Measurements from ENCODE around the gene YBX2.

Gene YBX2

DNA sequence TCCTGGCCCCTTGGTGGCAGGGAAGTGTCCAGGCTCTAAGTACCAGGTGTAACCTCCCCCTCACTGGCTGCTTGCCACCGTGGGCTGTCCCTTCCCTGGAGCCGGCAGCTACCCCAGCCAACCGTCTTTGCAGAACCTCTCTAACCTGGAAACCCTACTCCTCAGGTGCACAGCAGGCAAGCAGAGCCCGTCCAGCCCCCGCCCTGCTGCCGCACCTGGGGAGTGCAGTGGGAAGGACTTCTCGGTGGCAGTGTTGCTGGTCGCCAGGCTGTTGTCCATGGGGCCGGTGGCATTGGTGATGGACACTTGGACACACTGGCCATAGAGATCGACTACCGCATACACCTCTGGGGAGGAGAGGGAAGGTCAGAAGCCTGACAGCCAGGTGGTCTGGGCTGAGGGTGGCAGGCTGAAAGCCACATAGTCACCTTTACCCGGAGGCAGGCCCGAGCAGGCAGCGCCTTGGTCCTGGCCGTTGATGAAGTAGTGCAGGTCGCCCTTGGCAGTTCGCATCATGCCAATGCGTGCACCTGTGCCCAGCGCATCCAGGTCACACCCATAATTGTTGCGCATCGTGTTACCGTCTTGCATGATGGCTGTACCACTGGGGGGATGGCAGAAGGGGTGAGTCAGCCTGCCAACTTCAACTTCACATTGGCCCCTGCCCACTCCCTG, 28.2 kb upstream of the YBX2 start:
- DNase-seq = no peak

GRCh38 chr17:7321466-7321865, 27.0 kb upstream of the YBX2 start:
- DNase-seq = no peak

- no peak for DNase-seq
These were observed 23.9 kb upstream of the YBX2 start for GRCh38 chr17:7318121-7318860.

- DNase-seq = no peak
These were observed 22.8 kb upstream of the YBX2 start for GRCh38 chr17:7317161-7317803.

DNA sequence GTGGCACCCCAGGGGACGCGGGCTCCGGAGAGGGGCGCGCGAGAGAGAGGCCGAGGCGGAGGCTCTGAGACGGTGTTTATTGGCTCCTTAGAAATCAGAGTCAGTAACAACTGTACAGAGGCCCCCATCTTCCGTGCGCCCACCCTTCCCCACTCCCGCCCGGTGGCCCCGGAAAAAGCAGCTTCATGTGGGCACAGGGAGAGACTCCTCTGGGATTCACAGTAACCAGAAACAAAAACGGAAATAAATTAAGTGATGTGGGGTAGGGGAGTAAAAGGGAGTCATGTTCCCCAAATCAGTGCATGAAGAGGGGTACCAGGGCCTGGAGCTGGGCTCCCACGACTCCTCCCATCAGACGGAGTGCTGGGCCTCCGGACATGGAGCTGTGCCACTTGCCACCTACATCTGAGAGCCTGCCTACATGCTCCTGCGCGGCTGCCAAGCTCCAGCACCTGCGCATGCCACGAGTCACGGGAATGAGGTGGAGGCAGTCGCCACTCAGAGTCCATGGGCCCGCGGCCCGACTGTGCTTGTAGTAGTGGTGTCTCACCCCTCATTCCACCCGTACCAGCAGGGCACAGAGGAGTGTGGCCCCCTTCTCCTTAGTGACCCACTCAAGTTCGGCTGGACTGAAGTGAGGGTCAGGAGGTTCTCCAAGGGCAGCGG, 21.3 kb upstream of the YBX2 start:
- DNase-seq = no peak

DNA sequence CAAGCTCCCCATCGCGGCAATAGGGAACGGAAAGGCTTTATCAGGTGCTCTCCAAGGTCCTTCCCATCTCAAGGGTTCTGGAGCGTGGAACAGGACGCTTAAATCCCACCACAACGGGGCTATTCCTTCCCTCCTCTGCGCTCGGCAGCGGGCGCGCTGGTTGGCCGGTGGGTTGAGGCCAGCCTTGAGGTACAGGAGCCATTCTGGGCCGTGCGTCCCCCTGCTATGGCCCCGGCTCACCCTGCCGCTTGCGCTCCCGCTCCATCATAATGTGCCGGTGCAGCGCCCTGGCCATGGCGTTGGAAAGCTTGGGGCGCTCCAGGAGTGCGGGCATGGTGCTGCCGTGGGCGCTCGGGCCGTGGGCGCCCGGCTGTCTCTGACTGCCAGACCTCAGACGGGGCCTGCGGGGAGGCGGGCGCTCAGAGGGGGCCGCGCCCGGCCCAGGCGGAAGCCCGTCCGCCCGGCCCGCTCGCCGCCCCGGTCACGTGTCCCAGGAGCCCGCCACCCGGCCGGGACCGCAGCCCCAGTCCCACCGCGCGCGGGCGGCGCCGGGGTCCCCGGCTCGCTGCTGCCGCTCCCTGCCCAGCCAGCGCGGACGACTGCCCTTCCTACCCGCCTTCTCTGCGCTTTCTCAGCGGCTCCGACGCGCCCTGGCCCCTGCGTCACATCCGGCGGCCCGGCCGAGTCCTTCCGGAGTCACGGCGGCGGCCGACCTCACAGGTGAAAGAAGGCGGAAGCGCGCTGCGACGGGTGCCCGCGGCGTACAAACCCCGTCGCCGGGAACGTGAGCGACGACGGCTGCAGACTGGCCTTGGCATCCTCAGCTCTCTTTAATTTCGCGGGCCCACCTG, 20.5 kb upstream of the YBX2 start, which contains the start of gene GPS2:
Gene GPS2, minus strand, starts transcription at position 642 of the 851 bp plus-strand sequence. Its CDS starts 308 bp downstream, at position 334.
- peak; percentile 94 for DNase-seq

DNA sequence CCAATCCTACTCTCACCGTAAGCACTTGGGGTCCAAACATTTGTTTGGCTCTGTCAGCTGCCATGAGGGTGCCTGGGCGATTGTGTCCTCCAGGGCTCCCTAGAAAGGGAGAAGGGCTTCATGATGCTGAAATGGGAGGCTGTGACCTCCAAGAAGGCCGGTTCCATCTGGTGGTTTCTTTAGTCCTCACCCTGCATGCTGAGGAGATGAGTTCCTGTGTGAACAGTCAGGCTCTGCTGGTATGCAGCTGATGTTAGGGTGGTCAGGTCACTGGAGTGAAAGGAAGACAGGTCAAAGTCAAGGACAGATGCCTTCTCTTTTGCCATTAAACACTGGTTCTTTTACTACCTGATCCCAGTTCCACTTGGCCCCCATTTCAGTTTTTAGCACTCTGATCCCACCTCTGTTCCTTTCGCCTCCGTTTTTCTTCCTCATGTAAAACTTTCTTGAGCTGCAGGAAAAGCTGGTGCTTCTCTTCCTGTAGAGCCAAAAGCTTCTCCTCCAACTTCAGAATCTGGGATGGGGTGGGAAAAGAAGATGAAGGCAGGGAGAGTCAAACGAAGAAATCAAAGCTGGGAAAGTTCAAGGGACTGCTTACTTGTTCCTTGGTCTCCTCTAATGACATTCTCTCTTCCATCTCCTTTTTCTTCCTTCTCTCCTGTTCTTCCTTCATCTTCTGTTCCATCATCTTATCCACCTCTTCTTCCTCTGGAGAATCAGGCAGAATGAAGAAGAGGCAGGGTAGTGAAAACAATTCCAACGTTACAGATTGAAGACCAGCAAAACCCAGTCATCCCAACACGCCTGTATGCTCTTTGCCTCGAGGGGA, 19.7 kb upstream of the YBX2 start:
- no peak for DNase-seq

GRCh38 chr17:7313088-7313889, 18.9 kb upstream of the YBX2 start:
- no peak for DNase-seq

GRCh38 chr17:7312432-7313087, 18.1 kb upstream of the YBX2 start:
- no peak for DNase-seq

DNA sequence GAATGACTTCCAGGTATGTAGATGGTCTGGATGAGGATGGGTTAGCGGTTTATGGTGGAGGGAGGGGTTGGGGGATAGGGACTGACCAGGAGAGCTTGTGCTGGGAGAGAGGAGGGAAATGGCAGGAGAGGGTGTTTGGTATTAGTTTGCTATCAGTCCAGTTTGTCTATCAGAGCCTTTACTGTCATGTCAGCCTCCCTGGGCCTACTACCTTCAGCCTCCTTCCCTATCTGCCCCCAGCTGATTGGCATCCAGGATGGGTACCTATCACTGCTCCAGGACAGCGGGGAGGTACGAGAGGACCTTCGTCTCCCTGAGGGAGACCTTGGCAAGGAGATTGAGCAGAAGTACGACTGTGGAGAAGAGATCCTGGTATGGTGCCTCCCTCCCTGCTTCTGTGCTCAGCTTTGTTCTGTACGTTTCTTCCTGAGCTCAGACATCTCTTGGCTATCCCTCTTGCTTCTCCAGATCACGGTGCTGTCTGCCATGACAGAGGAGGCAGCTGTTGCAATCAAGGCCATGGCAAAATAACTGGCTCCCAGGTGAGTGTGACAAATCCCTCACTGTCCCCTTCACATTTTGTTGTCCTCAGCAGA, 16.8 kb upstream of the YBX2 start:
- no peak for DNase-seq

DNA sequence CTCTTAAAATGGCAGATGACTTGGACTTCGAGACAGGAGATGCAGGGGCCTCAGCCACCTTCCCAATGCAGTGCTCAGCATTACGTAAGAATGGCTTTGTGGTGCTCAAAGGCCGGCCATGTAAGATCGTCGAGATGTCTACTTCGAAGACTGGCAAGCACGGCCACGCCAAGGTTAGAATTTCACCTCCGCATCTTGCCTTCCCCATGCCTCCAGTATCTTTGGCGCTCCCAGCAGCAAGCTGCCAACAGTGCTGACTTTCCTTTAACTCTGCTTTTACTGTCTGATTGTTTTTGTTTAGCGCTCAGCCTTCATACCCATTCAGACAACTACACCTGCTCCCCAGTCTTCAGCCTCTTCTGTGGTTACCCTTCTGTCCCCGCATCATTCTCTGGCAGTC, 15.2 kb upstream of the YBX2 start:
- no peak for DNase-seq

DNA sequence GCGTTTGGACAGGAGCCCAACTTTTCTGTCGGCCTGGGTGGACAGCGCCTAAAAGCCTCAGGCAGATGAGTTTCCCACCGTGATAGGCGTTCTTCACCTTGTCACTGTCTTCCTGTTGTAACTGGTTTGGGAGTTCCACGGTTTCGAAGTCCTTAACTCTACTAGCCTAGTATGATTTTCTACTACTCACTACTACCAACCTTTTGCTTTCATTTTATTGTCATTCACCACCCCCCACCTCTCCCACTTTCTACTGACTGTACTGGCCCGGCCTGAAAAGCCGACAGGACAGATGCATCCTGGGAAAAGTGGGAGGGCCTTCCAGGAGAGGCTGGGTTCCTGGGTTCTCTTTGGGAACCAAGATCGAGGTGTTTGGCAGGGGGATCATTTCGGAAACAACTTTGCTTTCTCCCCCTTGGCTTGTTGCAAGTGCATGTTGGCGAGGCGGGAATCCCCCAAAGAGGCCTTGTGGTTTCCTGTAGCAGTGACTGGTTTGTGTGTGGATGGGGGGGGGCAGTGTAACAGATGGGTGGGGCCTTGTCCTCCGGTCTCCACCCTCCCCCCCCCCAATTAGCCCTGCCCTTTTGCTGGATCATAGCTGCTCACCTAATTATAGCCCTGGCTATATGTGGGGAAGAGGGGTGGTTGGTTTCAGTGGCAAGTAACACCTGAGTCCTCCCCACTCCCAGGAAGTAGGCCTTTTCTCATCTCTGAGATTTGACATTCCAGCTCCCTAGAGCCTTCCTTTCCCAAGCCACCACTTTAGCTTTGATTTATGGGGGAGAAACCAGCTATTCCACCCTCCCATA, 14.4 kb upstream of the YBX2 start:
- peak; percentile 88 for DNase-seq

DNA sequence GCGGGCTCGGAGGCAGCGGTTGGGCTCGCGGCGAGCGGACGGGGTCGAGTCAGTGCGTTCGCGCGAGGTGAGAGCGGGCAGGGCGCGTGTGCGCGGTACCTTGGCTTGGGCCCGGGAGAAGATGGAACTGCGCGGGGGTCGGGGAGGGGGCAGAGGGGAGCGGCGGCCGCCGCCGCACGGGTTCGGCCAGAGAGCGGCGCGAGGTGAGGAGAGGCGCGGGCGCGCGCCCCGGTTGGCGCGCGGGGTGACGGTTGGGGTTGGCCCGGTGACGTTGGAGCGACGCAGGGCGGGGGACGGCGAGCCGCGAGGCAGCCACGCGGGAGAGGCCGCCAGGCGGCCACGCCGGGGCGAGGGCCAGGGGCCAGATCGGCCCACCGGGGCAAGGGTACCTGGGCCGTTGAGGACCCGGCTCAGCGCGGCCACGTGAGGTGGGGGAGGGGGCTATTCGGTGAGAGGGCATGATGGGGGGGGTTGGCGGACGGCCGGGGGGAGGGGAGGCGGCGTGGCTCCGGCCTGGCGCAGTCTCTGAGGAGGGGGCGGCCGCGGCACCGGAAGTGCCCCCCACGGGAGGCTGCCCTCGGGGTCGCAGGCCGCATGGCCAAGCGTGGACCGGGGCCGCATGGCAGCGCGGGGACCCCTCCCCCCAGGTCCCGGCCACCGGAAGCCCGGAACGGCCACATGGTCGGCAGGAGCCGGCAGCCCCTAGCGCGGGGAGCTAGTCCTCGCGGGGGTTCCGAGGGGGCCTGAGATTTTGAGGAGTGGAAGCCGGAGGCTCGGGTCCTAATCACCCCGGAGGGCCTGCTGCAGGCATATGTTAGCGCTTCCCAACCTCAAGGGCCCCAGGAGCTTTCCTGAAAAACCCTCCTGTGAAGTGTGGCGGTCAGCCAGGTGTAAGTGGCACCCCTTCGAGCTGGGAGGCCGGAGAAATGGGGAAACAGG, 13.5 kb upstream of the YBX2 start:
- peak; percentile 53 for DNase-seq

GRCh38 chr17:7306911-7307685, 12.7 kb upstream of the YBX2 start, which contains the start of gene EIF5A:
Gene EIF5A (plus strand): TSS chr17:7307628. CDS start chr17:7309636, 2,008 bp downstream.
- DNase-seq = peak; percentile 100

- no peak for DNase-seq
These were observed 9.7 kb upstream of the YBX2 start for GRCh38 chr17:7304179-7304578.

DNA sequence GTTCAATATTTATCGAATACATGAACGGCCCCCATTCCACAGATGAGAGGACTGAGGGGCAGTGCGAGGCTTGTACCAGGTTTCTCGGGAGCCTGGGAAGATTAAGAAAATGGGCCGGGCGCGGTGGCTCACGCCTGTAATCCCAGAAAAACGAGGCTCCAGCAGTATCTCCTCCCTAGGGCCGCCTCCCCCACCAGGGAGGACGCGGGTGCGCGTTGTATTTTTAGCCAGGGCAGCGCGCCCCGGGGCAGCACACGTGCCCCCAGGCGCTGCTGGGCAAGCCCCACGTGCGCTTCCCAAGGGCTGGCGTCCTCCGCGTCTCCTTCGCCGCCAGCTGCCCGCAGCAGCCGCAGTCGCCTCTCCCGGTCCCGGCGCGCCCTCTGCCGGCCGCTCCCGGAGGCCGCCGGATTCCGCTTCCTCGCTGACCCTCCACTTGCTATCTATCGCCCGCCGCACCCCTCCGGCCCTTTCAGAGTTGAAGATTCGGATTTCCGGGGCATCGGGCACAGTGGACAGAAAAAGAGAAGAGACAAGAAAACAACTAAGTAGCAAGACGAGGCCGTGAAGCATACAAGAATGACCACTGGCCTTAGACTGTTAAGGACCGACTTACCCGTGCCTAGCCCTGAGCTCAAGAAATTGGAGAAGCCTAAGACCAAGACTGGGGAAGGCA, 1.9 kb upstream of the YBX2 start:
- DNase-seq = peak; percentile 79
